ENCODE measurements around the gene PCDH1. TPM values are rescaled to one million over a fixed set of nuclear protein-coding genes. Genes with fewer than 3 reads are reported as not detected.

Gene PCDH1
- total and polyA plus RNA-seq, 2 of the 8 experiments (the other 6 are each of a cell fraction or from before 2014, with no cell fraction given) = 101 to 102 TPM

GRCh38 chr5:141867651-141868050 is 10.6 kb downstream of the PCDH1 start:
- Histone ChIP-seq H3K27me3 (replicated peaks in 1 of 4; ENCODE audit: control insufficient read depth in 3 of 4, extremely low read depth in 1 of 4, insufficient read depth in 3 of 4, low read length in 3 of 4) (no peaks in the 10 kb centered on the region), H2BK5ac (ENCODE audit: low read depth, low read length) (no peak overlapping the region), H2BK15ac (ENCODE audit: low read length) (no peak overlapping the region), H4K8ac (ENCODE audit: extremely low read depth, insufficient read depth, low read length) (no peak overlapping the region), H3K18ac (ENCODE audit: extremely low read depth, low read length) (no peak overlapping the region), H3K14ac (ENCODE audit: insufficient read length) (no peak overlapping the region), H3K4ac (replicated peaks; ENCODE audit: insufficient read length, low read depth, low read length) (no peak overlapping the region), H4K5ac (ENCODE audit: insufficient read length, low read depth, low read length) (no peak overlapping the region), H3K4me3 (ENCODE audit: extremely low read depth in 1 of 4, insufficient read depth in 2 of 4, low read depth in 3 of 4, low read length in 4 of 4) (no peak overlapping the region), H3K56ac (replicated peaks; ENCODE audit: insufficient read length, low read depth, low read length) (no peak overlapping the region), H2BK12ac (ENCODE audit: low read depth, low read length) (no peak overlapping the region), H3K9me3 (ENCODE audit: insufficient read depth in 2 of 2, low read depth in 1 of 2, low read length in 1 of 2) (no peaks in the 10 kb centered on the region; a peak in 1 of 4 replicates), H3K79me2 (ENCODE audit: control insufficient read depth in 1 of 2, insufficient read depth in 2 of 2, low read length in 2 of 2) (peaks cover 6 to 80% of the 10 kb centered on the region in 2 experiments), H2AK5ac (ENCODE audit: low read depth, low read length) (no peak overlapping the region), H3K9ac (replicated peaks in 1 of 4; ENCODE audit: extremely low read depth in 1 of 4, low read depth in 3 of 4, low read length in 3 of 4) (no peak overlapping the region), H3K23ac (ENCODE audit: insufficient read length) (no peak overlapping the region), H3K27ac (ENCODE audit: low read depth, low read length) (no peak overlapping the region), H3K4me1 (replicated peaks in 1 of 4; ENCODE audit: control insufficient read depth in 3 of 4, insufficient read depth in 4 of 4, low read length in 3 of 4) (peaks cover 24 to 31% (median 27%) of the 10 kb centered on the region in 4 experiments), H2BK120ac (replicated peaks; ENCODE audit: low read depth, low read length) (no peak overlapping the region), H3K36me3 (ENCODE audit: control insufficient read depth in 2 of 4, insufficient read depth in 4 of 4, low read length in 3 of 4) (peaks cover 38 to 79% (median 65%) of the 10 kb centered on the region in 4 experiments), H2BK20ac (ENCODE audit: low read length) (no peak overlapping the region), H3K4me2 (ENCODE audit: insufficient read depth in 1 of 2, low read depth in 2 of 2, low read length in 2 of 2) (no peak overlapping the region), H4K91ac (replicated peaks; ENCODE audit: insufficient read length, low read length) (no peak overlapping the region), H2AFZ (ENCODE audit: low read length) (no peak overlapping the region), H3K23me2 (ENCODE audit: low read depth, low read length) (no peaks in the 10 kb centered on the region), H3K79me1 (ENCODE audit: low read depth, low read length) (peaks cover 47% of the 10 kb centered on the region), H4K20me1 (replicated peaks in 1 of 2; ENCODE audit: control insufficient read depth in 1 of 2, insufficient read depth in 2 of 2, low read length in 2 of 2) (peaks cover 30 to 44% of the 10 kb centered on the region in 2 experiments)
- no peak for DNase-seq (ENCODE audit: low read depth in 1 of 2, low spot score in 2 of 2)
- no peak for TF ChIP-seq RBBP5 (IDR thresholded peaks at IDR 0.05; ENCODE audit: borderline replicate concordance, low read depth, low read length)
- TF ChIP-seq CBX5 (IDR thresholded peaks at IDR 0.05; ENCODE audit: low read depth, low read length) = no peak
- no peak for TF ChIP-seq EP300 (IDR thresholded peaks at IDR 0.05; ENCODE audit: borderline replicate concordance in 1 of 2, low read depth in 2 of 2, low read length in 2 of 2)
- TF ChIP-seq E2F6 (IDR thresholded peaks at IDR 0.05) = no peak
- ChIA-PET CTCF (ENCODE audit: partially characterized antibody) (interaction anchor here (1.1 to 3.5 kb wide), 5 partner anchors 8 to 159 kb away, joined by 3 to 11 read pairs (median 7); no protein-coding TSS in a partner anchor), POLR2A (ENCODE audit: partially characterized antibody) (interaction anchor here (1.6 to 13.5 kb wide), 3 partner anchors 10 to 25 kb away, joined by 4 to 210 read pairs (median 19); partner anchors contain the start of gene PCDH1)
- no peak for FAIRE-seq
- WGBS, 2 experiments (ENCODE audit: extremely low coverage in 1 of 2, insufficient coverage in 1 of 2, insufficient read length in 1 of 2, insufficient replicate concordance in 2 of 2, low coverage in 1 of 2, low lambda C conversion rate in 2 of 2, missing lambda C conversion rate in 1 of 2) = 76% methylated on average over 4 of the region's 4 CpGs; no CpG with 5 or more reads in 1 of the 2 experiments

Measured in H1 (cell line).